ENCODE measurements around the gene SEPTIN6. TPM values are rescaled to one million over a fixed set of nuclear protein-coding genes. Genes with fewer than 3 reads are reported as not detected.

SEPTIN6 gene
- total RNA-seq, 1 donor from 2014 or later: 19.8 TPM

- TF ChIP-seq, protein P1, sequence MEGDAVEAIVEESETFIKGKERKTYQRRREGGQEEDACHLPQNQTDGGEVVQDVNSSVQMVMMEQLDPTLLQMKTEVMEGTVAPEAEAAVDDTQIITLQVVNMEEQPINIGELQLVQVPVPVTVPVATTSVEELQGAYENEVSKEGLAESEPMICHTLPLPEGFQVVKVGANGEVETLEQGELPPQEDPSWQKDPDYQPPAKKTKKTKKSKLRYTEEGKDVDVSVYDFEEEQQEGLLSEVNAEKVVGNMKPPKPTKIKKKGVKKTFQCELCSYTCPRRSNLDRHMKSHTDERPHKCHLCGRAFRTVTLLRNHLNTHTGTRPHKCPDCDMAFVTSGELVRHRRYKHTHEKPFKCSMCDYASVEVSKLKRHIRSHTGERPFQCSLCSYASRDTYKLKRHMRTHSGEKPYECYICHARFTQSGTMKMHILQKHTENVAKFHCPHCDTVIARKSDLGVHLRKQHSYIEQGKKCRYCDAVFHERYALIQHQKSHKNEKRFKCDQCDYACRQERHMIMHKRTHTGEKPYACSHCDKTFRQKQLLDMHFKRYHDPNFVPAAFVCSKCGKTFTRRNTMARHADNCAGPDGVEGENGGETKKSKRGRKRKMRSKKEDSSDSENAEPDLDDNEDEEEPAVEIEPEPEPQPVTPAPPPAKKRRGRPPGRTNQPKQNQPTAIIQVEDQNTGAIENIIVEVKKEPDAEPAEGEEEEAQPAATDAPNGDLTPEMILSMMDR (IDR thresholded peaks at IDR 0.05; ENCODE audit: unreplicated experiment): no peak
- Mint-ChIP-seq H3K4me3 (ENCODE audit: unreplicated experiment) (no peak overlapping the region), H3K9me3 (ENCODE audit: unreplicated experiment) (no peaks in the 10 kb centered on the region), H3K4me1 (ENCODE audit: unreplicated experiment) (no peaks in the 10 kb centered on the region), H3K27me3 (ENCODE audit: unreplicated experiment) (peaks cover 3% of the 10 kb centered on the region), H3K36me3 (ENCODE audit: low read depth, unreplicated experiment) (no peaks in the 10 kb centered on the region), H3K27ac (ENCODE audit: unreplicated experiment) (no peak overlapping the region)
- DNase-seq (ENCODE audit: low spot score): no peak
Measured at GRCh38 chrX:119721487-119721886, 28.5 kb upstream of the SEPTIN6 start.

- Mint-ChIP-seq H3K27me3 (ENCODE audit: unreplicated experiment) (peaks cover 1% of the 10 kb centered on the region), H3K4me3 (ENCODE audit: unreplicated experiment) (no peak overlapping the region), H3K9me3 (ENCODE audit: unreplicated experiment) (no peaks in the 10 kb centered on the region), H3K4me1 (ENCODE audit: unreplicated experiment) (no peaks in the 10 kb centered on the region), H3K27ac (ENCODE audit: unreplicated experiment) (no peak overlapping the region), H3K36me3 (ENCODE audit: low read depth, unreplicated experiment) (no peaks in the 10 kb centered on the region)
- TF ChIP-seq, protein P1 (IDR thresholded peaks at IDR 0.05; ENCODE audit: unreplicated experiment): no peak
- DNase-seq (ENCODE audit: low spot score): no peak
Measured at GRCh38 chrX:119709630-119710029, 16.7 kb upstream of the SEPTIN6 start.

DNA sequence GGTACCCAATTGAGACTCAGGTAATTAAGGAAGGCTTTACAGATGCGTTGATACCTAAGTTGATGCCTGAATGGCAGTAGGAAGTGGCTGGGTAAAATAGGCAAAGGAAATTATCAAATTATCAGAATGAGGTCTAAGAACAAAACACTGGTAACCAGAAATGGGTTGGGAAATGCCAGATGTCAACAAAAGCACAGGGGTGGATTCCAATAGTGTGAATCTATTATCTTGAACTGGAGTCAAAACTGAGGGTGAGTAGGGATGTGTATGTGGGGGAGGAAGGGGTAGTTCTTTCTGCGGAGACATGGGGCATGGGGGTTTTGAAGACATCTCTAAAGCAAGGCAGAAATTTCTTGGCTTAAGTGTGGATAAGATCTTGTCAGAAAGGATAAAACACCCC, 16.0 kb upstream of the SEPTIN6 start:
- no peak overlapping the region for H3K27ac Mint-ChIP-seq (ENCODE audit: unreplicated experiment)
- peaks cover 1% of the 10 kb centered on the region for H3K27me3 Mint-ChIP-seq (ENCODE audit: unreplicated experiment)
- TF ChIP-seq, protein P1 (IDR thresholded peaks at IDR 0.05; ENCODE audit: unreplicated experiment): no peak
- no peaks in the 10 kb centered on the region for H3K36me3 Mint-ChIP-seq (ENCODE audit: low read depth, unreplicated experiment)
- no peaks in the 10 kb centered on the region for H3K4me1 Mint-ChIP-seq (ENCODE audit: unreplicated experiment)
- H3K4me3 Mint-ChIP-seq (ENCODE audit: unreplicated experiment): no peak overlapping the region
- H3K9me3 Mint-ChIP-seq (ENCODE audit: unreplicated experiment): no peaks in the 10 kb centered on the region
- DNase-seq (ENCODE audit: low spot score): no peak

DNA sequence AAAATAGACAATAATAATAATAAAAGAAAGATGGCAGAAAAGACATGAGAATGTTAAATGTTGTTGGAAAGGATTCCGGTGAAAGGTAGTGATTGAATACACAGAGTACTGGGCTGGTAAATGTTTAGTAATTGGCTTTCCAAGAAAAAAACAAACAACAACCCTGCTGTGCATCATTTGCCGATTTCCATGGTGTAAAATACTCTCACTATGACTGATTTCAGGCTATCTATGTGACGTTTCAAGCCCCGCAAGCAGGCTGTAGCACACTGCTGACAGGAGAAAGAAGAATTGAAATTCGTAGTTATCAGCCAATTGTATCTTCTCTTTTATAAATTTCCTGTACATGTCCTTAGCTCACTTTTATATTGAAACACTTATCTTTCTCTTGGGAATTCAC, 13.6 kb upstream of the SEPTIN6 start:
- H3K36me3 Mint-ChIP-seq (ENCODE audit: low read depth, unreplicated experiment): no peaks in the 10 kb centered on the region
- H3K4me1 Mint-ChIP-seq (ENCODE audit: unreplicated experiment): no peaks in the 10 kb centered on the region
- H3K9me3 Mint-ChIP-seq (ENCODE audit: unreplicated experiment): no peaks in the 10 kb centered on the region
- no peak for DNase-seq (ENCODE audit: low spot score)
- H3K27ac Mint-ChIP-seq (ENCODE audit: unreplicated experiment): no peak overlapping the region
- TF ChIP-seq, protein P1 (IDR thresholded peaks at IDR 0.05; ENCODE audit: unreplicated experiment): no peak
- peaks cover 1% of the 10 kb centered on the region for H3K27me3 Mint-ChIP-seq (ENCODE audit: unreplicated experiment)
- H3K4me3 Mint-ChIP-seq (ENCODE audit: unreplicated experiment): no peak overlapping the region

- DNase-seq (ENCODE audit: low spot score): peak; percentile 30
- TF ChIP-seq, protein P1 (IDR thresholded peaks at IDR 0.05; ENCODE audit: unreplicated experiment): peak; percentile 29
- Mint-ChIP-seq H3K36me3 (ENCODE audit: low read depth, unreplicated experiment) (no peaks in the 10 kb centered on the region), H3K4me3 (ENCODE audit: unreplicated experiment) (no peak overlapping the region), H3K4me1 (ENCODE audit: unreplicated experiment) (no peaks in the 10 kb centered on the region), H3K9me3 (ENCODE audit: unreplicated experiment) (no peaks in the 10 kb centered on the region), H3K27me3 (ENCODE audit: unreplicated experiment) (no peaks in the 10 kb centered on the region), H3K27ac (ENCODE audit: unreplicated experiment) (no peak overlapping the region)
Measured at GRCh38 chrX:119698845-119699244, 5.9 kb upstream of the SEPTIN6 start.

All from endothelial cell (in vitro differentiated cells).